Measurements from ENCODE around the gene SARDH.
"Not testable (repeated sequence)": the region's sequence is repeated elsewhere in the genome, so short reads cannot be mapped to it uniquely, and the experiment has no call there.

SARDH gene

DNA sequence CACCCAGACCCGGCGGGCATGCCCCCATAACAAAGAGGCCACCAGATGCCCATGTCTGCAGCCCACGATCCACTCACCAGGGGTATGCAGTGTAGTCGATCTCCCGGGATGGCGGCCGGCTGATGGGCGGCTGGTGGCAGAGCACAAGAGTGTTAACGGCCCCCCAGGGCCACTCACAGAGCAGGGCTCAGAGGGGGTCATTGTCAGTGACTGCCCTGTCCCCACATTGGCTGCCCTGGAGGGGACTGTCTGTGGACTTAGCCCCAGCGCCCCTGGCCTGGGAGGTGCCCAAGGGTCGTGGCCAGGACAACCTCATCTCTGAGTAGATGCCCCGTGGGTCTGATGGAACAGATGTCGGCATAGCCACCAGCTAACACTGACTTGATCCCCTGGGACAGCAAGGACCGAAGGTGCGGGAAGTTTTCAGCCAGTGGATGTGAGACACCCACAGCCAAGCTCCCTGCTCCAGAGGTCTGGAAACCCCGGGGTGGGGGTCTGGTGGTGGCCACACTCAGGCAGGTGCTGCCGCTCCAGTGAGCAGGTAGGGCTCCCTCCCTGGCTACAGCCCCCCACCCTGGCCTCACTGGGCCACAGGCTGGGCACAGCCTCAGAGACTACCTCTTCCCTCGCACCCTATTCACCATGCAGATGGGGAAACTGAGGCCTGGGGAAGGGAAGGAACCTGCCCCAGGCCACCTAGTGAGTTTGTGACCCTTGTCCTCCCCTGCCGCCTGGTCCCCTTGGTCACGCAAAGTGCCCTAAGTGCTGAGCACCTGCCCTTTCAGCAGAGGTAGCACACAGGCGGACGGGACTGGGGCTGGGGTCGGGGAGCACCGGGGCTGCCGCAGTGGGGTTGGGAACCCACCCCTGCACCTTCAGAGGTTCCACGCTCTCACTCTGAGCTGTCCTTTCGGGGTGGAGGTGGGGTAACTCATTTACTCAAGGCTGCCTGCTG lies 38.1 kb upstream of the SARDH start:
- no peak for DNase-seq

DNA sequence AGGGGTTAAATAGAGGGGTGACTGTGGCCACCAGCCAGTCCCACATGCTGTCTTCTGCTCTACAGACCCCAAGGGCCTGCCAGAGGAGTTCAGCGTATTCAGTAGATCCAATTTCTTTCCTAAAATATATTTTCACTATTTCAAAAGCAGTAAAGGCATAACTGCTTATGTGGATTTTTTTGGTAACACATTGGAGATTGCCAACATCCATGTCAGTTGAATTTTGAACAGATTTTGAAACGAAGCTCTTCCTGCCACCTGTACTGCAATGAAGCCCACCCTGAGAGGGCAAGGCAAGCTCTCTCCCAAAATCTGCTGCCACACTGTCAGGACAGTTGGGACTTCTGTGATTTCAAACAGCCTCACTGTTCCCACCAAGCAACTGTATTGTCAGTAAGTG lies 37.1 kb upstream of the SARDH start:
- DNase-seq: no peak

DNA sequence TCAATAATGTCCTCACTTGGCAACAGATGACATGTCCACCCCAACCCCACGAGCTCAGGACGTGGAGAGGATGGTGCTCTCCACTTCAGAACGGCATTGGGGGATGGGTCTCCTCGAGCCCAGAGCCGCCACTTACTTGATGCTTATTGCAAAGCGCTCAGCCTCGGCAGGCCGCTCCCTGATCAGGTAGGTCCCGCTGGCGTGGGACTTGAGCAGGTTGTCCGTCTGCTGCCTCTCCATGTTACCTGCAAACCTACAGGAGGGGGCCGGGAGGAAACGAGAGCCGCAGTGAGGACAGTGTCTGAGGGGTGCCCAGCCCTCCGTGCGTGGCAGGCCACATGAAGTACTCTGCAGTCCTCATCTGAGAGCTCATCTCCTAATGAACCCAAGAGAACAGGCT lies 36.6 kb upstream of the SARDH start:
- no peak for DNase-seq

DNA sequence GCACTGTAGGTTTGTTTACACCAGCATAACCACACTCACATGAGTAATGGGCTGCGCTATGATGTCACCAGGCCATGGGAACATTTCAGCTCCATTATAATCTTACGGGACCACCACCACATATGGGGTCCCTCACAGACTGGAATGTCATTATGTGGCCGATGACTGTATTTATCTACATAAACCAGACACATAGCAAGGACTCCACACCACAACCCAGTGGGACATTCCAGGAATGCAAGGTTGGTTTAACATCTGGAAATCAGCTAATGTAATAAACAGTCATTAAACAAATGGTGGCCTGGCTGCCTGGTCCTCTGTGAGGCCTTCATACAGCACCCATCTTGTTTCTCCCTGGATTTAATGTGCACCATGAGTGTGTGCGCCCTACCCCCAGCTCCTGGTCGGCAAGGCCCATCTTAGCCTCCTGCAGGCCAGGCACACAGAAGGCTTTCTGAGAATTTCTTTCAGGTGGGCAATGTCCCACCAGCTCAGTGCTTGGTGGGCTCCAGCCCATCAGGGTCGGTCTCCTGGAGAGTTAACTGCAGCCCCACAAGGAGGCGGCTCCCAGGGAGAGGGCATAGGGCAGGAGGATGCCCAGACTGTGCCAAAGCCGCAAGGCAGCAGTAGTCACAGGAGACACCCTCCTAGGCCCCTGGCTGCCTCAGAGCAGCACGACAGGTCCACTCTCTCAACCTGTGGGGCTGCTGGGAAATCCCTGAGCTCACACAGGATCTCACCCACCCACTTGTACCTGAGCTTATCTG lies 35.9 kb upstream of the SARDH start:
- no peak for DNase-seq

GRCh38 chr9:133772581-133772980 lies 34.4 kb upstream of the SARDH start:
- no peak for DNase-seq

DNA sequence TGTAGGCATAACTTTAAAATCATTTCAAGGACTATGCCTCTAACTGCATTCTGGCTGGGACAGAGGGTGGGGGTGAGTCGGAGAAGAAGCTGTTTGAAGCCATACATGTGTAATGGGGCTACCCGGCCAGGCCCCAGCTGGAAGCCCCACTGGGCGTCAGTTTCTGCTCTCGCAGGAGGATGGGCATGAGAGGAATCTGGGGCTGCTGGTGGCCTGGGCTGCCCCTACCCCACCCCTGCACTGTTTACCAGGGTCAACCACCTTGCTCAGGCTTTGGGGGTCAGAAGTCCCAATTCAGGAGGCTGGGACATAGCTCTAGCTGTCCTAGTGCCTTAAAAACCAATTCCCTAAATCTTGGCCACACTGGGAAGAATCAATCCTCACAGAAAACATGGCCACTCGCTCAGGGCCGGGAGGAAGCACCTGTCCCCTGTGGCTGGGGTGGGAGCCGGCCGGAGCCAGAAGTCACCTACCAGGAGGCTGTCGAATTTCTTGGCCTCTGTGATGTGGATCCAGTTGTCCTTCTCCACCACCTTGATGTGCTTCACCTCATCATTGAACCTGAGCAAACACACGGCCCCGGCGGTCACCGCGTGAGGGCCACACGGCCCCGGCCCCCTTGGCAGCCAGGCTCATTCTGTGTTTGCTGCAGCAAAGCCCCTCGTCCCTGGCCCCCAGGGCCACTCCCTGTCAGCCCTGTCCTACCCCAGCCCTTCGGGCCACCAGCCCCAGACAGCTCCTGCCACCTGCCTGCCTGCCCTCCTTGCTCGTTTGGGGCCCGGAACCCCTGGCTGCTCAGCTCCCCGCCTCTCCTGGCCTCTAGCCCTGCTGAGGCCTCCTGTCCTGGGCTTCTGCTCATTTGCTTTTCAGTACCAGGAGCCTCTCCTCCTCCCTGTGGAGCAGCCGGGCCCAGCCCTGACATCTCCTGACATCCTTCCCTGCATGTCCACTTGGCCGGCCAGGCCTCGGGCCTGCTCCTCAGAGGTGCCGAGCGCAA lies 33.6 kb upstream of the SARDH start:
- DNase-seq: no peak

DNA sequence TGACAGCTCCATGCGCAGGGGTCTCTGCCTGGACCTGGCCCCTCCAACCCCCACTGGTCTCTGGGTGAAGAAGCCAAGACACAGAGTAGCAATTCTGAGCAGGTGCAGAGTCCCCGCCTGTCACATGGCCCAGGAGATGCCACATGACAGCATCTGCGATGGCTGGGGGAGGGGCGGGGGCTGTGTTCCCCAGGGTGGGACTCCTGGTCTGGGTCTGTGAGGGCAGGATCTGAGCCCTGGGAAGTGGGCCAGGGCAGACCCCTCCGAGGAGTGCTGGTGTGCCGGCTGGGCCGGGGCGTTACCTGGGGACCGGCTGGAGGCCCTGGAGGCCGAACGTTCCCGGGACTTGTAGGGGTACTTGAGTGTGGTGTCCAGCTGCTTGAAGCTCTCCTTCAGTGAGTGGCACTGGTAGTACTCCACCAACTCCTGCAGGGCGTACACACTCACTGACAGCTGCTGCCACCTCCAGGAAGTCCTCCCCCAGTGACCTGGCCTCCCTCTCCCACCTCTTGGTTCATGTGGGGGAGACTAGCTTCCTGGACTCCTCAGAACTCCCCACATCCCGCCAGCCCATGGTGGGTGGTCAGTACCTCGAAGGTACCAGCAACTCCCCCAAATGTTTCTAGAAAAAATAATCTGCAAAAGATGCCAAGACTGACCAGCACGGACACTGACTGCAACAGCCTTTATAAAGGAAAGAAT lies 32.1 kb upstream of the SARDH start:
- no peak for DNase-seq

- no peak for DNase-seq
Measured at GRCh38 chr9:133769511-133770075, 31.4 kb upstream of the SARDH start.

DNA sequence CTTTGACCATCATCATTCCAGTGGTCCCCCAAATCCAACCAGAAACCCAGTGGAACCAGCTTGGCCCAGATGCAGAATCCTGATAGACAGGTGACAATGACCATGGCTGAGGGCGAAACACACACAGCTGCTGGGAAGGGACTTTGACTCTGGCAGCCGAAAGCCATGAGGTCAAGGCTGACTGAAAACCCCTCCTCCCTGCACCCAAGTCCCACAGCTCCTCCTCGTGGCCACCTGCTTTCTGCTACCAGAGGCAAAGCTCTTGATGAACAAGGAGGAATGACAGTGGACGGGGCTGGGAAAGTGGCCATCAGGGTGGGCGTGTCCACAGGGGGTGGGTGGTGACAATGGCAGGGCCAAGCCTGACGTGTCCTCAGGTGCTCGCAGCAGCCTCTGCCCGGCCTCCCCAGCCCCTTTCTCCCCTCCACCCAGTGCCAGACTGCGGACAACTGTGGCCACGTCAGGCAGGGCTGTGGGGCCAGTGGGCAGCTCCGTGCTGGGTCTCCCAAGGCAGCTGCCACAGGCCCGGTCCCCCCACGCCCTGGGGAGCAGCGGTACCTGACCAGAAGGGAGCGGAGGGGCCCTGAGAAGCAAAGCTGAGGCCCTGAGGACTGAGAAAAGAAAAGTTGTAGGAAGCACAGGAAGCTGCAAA lies 30.8 kb upstream of the SARDH start:
- DNase-seq: no peak

DNA sequence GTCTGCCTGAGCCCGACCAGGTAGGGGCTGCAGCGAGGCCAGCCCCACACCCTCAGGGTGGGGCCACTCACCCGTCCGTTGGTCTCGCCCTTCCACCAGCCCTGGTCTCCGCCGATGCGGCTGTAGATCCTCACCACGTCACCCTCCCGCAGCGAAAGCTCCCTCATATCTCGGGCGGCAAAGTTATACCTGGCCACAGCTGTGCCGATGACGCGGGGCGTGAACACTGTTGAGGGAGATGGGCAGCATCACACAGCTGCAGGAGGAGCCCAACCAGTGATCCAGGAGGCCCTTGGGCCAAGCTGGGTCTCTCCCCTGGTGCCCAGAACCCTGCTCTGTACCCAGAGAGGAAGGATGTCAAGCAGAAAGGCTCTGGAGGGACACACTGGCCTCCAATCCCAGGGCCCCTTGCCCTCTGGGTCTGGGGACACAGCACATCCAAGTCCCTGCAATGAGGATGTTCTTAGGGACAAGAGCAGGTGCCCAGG lies 30.3 kb upstream of the SARDH start:
- no peak for DNase-seq

GRCh38 chr9:133767625-133768024 lies 29.5 kb upstream of the SARDH start:
- no peak for DNase-seq

DNA sequence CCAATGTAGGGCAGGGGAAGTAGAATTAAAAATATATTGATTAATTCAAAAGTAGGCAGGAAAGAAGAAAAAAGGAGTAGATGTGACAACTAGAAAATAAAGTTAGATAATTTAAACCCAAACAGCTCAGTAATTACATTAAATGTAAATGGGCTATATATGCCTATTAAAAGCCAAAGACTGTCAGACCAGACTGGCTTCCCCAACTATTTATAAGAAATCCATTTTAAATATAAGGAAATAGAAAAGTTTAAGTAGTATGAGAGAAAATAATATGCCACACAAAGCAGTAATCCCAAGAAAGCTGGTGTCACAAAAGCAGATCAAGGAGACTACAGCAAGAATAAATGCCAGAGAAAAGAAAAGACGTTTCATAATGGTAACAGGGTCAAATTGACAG lies 28.9 kb upstream of the SARDH start:
- DNase-seq: no peak

DNA sequence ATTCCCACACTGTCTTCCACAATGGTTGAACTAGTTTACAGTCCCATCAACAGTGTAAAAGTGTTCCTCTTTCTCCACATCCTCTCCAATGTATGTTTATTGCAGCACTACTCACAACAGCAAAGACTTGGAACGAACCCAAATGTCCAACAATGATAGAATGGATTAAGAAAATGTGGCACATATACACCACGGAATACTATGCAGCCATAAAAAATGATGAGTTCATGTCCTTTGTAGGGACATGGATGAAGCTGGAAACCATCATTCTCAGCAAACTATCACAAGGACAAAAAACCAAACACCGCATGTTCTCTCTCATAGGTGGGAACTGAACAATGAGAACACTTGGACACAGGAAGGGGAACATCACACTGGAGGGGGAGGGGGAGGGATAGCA lies 28.1 kb upstream of the SARDH start:
- not testable (repeated sequence) for DNase-seq

GRCh38 chr9:133763272-133764183 lies 25.4 kb upstream of the SARDH start:
- no peak for DNase-seq

DNA sequence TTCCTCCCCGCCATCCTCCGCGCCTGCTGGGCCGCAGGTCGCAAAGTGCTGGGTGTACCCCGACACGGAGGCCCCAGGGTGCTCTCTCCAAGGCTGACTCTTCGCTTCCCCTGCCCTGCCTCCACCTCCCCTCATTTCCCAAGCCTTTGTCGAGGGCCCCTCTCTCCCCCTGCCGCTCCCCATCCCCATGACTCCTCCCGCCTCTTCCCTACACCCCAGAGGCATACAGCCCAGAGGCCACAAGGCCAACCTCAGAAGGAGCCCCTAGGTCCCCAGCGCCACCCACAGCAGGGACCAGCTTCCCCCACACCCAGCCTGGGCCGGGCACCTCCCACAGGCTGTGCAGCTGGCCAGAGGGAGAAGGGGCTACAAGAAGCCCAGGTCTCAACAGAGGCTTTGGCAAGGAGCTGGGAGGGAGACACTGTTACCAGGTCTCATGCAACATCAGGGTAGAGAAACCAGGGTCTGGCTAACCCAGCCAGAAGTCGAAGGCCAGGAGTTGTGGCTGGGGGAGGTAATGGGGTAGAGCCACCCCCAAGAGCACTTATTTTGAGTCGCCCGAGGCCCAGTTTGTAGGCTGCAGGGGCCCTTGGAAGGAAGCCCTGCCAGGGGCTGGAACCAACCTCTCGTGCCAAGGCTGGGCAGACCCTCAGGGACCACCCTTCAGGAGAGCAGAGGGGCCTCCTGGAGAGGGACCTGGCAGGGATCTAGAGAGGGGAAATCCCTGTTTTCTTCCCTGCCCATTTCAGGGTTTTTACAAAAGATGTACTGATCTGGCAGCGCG lies 24.5 kb upstream of the SARDH start:
- DNase-seq: no peak

DNA sequence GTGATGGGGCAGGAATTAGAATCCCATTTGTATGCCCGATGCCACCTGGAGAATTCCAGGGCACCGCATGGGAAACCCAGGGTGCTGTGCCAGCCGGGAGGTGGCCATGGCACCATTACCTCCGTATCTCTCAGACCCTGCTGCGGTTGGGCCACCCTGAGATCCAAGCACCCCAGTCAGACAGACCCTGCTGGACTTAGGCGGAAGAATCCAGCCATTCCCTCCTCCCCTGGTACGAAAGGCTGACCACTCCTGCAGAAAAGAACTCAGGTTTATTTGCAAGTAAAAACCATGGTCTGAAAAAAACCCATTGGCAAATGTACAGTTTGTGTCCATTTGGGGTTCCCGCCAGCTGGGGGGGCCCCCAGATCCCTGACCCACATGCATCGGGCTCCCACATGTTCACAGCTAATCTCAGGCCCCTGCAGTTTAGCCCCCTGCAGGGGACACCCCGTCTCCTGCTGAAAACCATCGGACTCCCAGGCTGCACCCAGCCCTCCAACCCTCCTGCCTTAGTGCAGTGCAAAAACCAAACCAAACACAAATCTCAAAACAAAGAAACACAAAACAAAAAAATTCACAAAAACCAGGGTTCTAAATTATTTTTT lies 23.6 kb upstream of the SARDH start:
- no peak for DNase-seq

DNA sequence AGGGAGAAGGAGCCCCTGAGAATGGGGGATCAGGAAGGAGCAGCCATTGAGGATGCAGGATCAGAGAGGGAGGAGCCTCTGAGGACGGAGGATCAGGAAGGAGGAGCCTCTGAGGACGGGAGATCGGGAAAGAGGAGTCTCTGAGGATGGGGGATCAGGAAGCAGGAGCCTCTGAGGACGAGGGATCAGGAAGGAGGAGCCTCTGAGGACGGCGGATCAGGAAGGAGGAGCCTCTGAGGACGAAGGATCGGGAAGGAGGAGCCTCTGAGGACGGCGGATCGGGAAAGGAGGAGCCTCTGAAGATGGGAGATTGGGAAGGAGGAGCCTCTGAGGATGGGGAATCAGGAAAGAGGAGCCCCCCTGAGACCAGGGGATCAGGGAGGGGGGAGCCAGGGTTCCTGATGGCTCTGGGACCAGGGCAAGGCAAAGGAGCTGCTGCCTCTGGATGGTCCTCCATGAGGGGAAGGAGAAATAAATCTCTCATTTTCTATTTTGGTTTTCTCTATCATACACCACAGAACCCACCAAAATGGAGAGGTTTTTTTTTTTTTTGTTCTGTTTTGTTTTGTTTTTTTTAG lies 22.6 kb upstream of the SARDH start:
- no peak for DNase-seq

DNA sequence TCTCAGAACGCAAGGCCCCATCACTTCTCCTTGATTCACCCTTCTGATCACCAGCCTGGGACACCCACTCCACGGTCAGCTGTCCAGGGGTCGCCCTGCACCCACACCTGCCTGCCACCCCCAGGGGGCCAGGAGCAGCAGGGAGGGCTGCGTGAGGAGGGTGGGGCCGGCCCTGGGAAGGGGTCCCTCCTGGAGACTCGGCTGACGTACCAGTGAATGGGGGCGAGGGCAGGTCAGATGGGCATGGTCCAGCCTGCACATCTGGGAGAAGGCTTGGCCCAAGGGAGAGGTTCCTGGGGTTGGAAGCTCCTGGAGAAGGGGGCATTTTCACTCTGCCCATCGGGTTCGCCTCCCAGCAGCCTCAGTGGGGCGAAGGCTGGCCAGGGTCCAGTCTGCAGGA lies 21.8 kb upstream of the SARDH start:
- DNase-seq: no peak
